Gastroesophageal sphincter (tissue), 4 donors: ENCODE data around the gene SMARCC2. TPM values are rescaled to one million over a fixed set of nuclear protein-coding genes. Genes with fewer than 3 reads are reported as not detected.

Source experiments
- ATAC-seq: fragments of 150-250 bp; one replicate; pipeline ENCODE4 v1.9.1; 2016; ENCODE audit warnings: mild to moderate bottlenecking, moderate library complexity
- H3K27ac ChIP-seq, 4 donors: fragments of 200-600 bp; sonication (generic) in 3 of 4; 1 replicate in 3 of 4; 2 replicates in 1 of 4; pipeline ENCODE4 v1.5.1; 2016 to 2019
- H3K27me3 ChIP-seq: fragments of 200-600 bp; sonication (generic); one replicate; pipeline ENCODE4 v1.5.1; 2019
- H3K36me3 ChIP-seq, 2 donors: fragments of 200-600 bp; sonication (generic); one replicate each; pipeline ENCODE4 v1.5.1; 2019; ENCODE audit warnings: control low read depth in 1 of 2
- H3K4me1 ChIP-seq, 3 donors: fragments of 200-600 bp; sonication (generic); 1 replicate in 2 of 3; 2 replicates in 1 of 3; pipeline ENCODE4 v1.5.1; 2016 to 2019; ENCODE audit warnings: control low read depth in 2 of 3
- H3K4me3 ChIP-seq, 2 donors: fragments of 200-600 bp; sonication (generic); one replicate each; pipeline ENCODE4 v1.5.1; 2019; ENCODE audit warnings: mild to moderate bottlenecking in 1 of 2, moderate library complexity in 1 of 2
- H3K9me3 ChIP-seq, 3 donors: fragments of 200-600 bp; sonication (generic); one replicate each; pipeline ENCODE4 v1.5.1; 2017 to 2019; ENCODE audit warnings: control low read depth in 2 of 3
- CTCF ChIP-seq, 4 experiments: fragments of 200-600 bp in 2 of 4; fragments of 450-650 bp in 2 of 4; sonication (generic) in 1 of 4; IDR thresholded peaks; one replicate each; pipeline ENCODE4 v1.5.1; 2017 to 2019; ENCODE audit warnings: antibody characterized with exemption in 4 of 4, mild to moderate bottlenecking in 2 of 4, moderate library complexity in 2 of 4
- EP300 ChIP-seq: sonication (generic); formaldehyde crosslinking; IDR thresholded peaks from one replicate; pipeline ENCODE4 v1.6.1; 2017; ENCODE audit warnings: antibody characterized with exemption, mild to moderate bottlenecking
- POLR2A ChIP-seq, 2 donors: fragments of 450-650 bp; IDR thresholded peaks; one replicate each; pipeline ENCODE4 v1.6.1; 2017; ENCODE audit warnings: antibody characterized with exemption in 2 of 2, mild to moderate bottlenecking in 2 of 2, moderate library complexity in 1 of 2
- POLR2AphosphoS5 ChIP-seq: sonication (generic); formaldehyde crosslinking; IDR thresholded peaks from one replicate; pipeline ENCODE4 v1.6.1; 2017; ENCODE audit warnings: antibody characterized with exemption
- WGBS, 2 donors: methylation state at CpG; one replicate each; pipeline ENCODE4 v1.1.5; 2018; ENCODE audit warnings: low coverage in 1 of 2; 5-methylcytosine and 5-hydroxymethylcytosine counted together
- total RNA-seq, 4 donors: library from RNA; depleted of rRNA; stranded (reverse); fragments of >200 nt; gene quantifications; one replicate each; pipeline ENCODE4 v1.1.0, GENCODE V29; 2016

SMARCC2 gene
- total RNA-seq, 4 donors from 2014 or later, result 76.5 to 109 (median 85.1) TPM

GRCh38 chr12:56137853-56138571 lies 51.3 kb downstream of the SMARCC2 start:
- TF ChIP-seq POLR2AphosphoS5 (no peak), EP300 (no peak), POLR2A (IDR thresholded peaks at IDR 0.05) (no peak), CTCF (IDR thresholded peaks at IDR 0.05) (no peak)
- Histone ChIP-seq H3K4me1 (peaks cover 0 to 10% (median 0%) of the 10 kb centered on the region in 3 donors), H3K36me3 (peaks cover 3 to 100% of the 10 kb centered on the region in 2 donors), H3K27ac (no peak overlapping the region), H3K4me3 (no peak overlapping the region), H3K9me3 (no peaks in the 10 kb centered on the region), H3K27me3 (no peaks in the 10 kb centered on the region)
- ATAC-seq, result no peak
- WGBS, 2 donors, result 88% methylated on average over 10 of the region's 14 CpGs; no CpG with 5 or more reads in 1 of the 2 donors

- no peak for ATAC-seq
- Histone ChIP-seq H3K9me3 (no peaks in the 10 kb centered on the region), H3K4me3 (no peak overlapping the region), H3K4me1 (peaks cover 0 to 11% (median 5%) of the 10 kb centered on the region in 3 donors), H3K36me3 (peaks cover 3 to 98% of the 10 kb centered on the region in 2 donors), H3K27me3 (no peaks in the 10 kb centered on the region), H3K27ac (no peak overlapping the region)
- TF ChIP-seq EP300, result no peak
- no peak for TF ChIP-seq POLR2A (IDR thresholded peaks at IDR 0.05)
- 93% methylated on average over 3 to 6 of the region's 6 CpGs for WGBS, 2 donors
Measured at GRCh38 chr12:56134897-56135296, 54.4 kb downstream of the SMARCC2 start.

- no peaks in the 10 kb centered on the region for H3K9me3 ChIP-seq
- H3K4me1 ChIP-seq, result peaks cover 7 to 35% (median 14%) of the 10 kb centered on the region in 3 donors
- 89% methylated on average over 3 of the region's 4 CpGs; no CpG with 5 or more reads in 1 of the 2 donors for WGBS, 2 donors
- H3K27ac ChIP-seq, result peak overlapping the region; percentile 90 to 100 (median 97)
- no peak for ATAC-seq
- no peak overlapping the region for H3K4me3 ChIP-seq
- TF ChIP-seq EP300 (no peak), CTCF (IDR thresholded peaks at IDR 0.05) (no peak), POLR2A (IDR thresholded peaks at IDR 0.05) (no peak), POLR2AphosphoS5 (no peak)
- peaks cover 0 to 58% of the 10 kb centered on the region in 2 donors for H3K36me3 ChIP-seq
- H3K27me3 ChIP-seq, result no peaks in the 10 kb centered on the region
Measured at GRCh38 chr12:56130876-56131275, 58.4 kb downstream of the SMARCC2 start.

GRCh38 chr12:56129942-56130495 lies 59.3 kb downstream of the SMARCC2 start:
- no peaks in the 10 kb centered on the region for H3K27me3 ChIP-seq
- H3K4me1 ChIP-seq, result peaks cover 7 to 43% (median 14%) of the 10 kb centered on the region in 3 donors
- TF ChIP-seq POLR2AphosphoS5 (no peak), EP300 (no peak), POLR2A (IDR thresholded peaks at IDR 0.05) (no peak), CTCF (IDR thresholded peaks at IDR 0.05) (no peak)
- 30 to 31% methylated on average over 6 to 13 of the region's 22 CpGs for WGBS, 2 donors
- peaks cover 0 to 49% of the 10 kb centered on the region in 2 donors for H3K36me3 ChIP-seq
- H3K9me3 ChIP-seq, result no peaks in the 10 kb centered on the region
- H3K27ac ChIP-seq, result peak overlapping the region; percentile 90 to 100 (median 97)
- ATAC-seq, result no peak
- peak overlapping the region; percentile 71 to 93 for H3K4me3 ChIP-seq

GRCh38 chr12:56129206-56129941 lies 59.9 kb downstream of the SMARCC2 start:
- ATAC-seq, result no peak
- no peaks in the 10 kb centered on the region for H3K9me3 ChIP-seq
- peaks cover 7 to 50% (median 14%) of the 10 kb centered on the region in 3 donors for H3K4me1 ChIP-seq
- TF ChIP-seq EP300 (no peak), CTCF (IDR thresholded peaks at IDR 0.05) (no peak), POLR2A (IDR thresholded peaks at IDR 0.05) (peak; percentile 38 to 55), POLR2AphosphoS5 (peak; percentile 72)
- peaks cover 0 to 43% of the 10 kb centered on the region in 2 donors for H3K36me3 ChIP-seq
- 17 to 33% methylated on average over 1 to 2 of the region's 29 CpGs for WGBS, 2 donors
- H3K27me3 ChIP-seq, result no peaks in the 10 kb centered on the region
- H3K4me3 ChIP-seq, result peak overlapping the region; percentile 71 to 93
- H3K27ac ChIP-seq, result peak overlapping the region; percentile 90 to 100 (median 97)
